GM08714 (cell line): ENCODE measurements around the gene COMMD1.

Experiments
- H3K4me3 ChIP-seq: fragments of 200-500 bp; sonication (Bioruptor generic); 2 replicates; pipeline ENCODE4 v1.5.1; 2014; ENCODE audit warnings: mild to moderate bottlenecking, low read length, inconsistent platforms
- ZNF274 ChIP-seq: IDR thresholded peaks from 2 replicates; pipeline ENCODE4 v1.6.1; 2012; ENCODE audit warnings: mild to moderate bottlenecking, low read depth, low read length

Gene COMMD1

GRCh38 chr2:62136956-62137830 lies 231.7 kb downstream of the COMMD1 start:
- H3K4me3 ChIP-seq, result no peak overlapping the region
- TF ChIP-seq ZNF274, result no peak

- H3K4me3 ChIP-seq, result no peak overlapping the region
- no peak for TF ChIP-seq ZNF274
Measured at GRCh38 chr2:62140426-62141141, 235.1 kb downstream of the COMMD1 start.

- no peak overlapping the region for H3K4me3 ChIP-seq
- TF ChIP-seq ZNF274, result no peak
Measured at GRCh38 chr2:62141142-62141740, 235.8 kb downstream of the COMMD1 start.

GRCh38 chr2:62142054-62142453 lies 236.6 kb downstream of the COMMD1 start:
- no peak overlapping the region for H3K4me3 ChIP-seq
- no peak for TF ChIP-seq ZNF274

GRCh38 chr2:62143696-62144095 lies 238.2 kb downstream of the COMMD1 start:
- no peak for TF ChIP-seq ZNF274
- H3K4me3 ChIP-seq, result no peak overlapping the region

GRCh38 chr2:62144689-62145477 lies 239.4 kb downstream of the COMMD1 start:
- peak overlapping the region; percentile 68; the same call in 1 of the 2 replicates for H3K4me3 ChIP-seq
- TF ChIP-seq ZNF274, result no peak

- TF ChIP-seq ZNF274, result no peak
- peak overlapping the region; percentile 68; the same call in 1 of the 2 replicates for H3K4me3 ChIP-seq
Measured at GRCh38 chr2:62145478-62146100, 240.1 kb downstream of the COMMD1 start.

GRCh38 chr2:62146790-62147189 lies 241.3 kb downstream of the COMMD1 start:
- peak overlapping the region; percentile 21; the same call in 1 of the 2 replicates for H3K4me3 ChIP-seq

GRCh38 chr2:62147610-62148301 lies 242.3 kb downstream of the COMMD1 start:
- TF ChIP-seq ZNF274, result no peak
- no peak overlapping the region for H3K4me3 ChIP-seq

GRCh38 chr2:62149708-62150107 lies 244.2 kb downstream of the COMMD1 start:
- TF ChIP-seq ZNF274, result no peak
- no peak overlapping the region for H3K4me3 ChIP-seq

GRCh38 chr2:62150597-62151305 lies 245.3 kb downstream of the COMMD1 start:
- TF ChIP-seq ZNF274, result no peak
- no peak overlapping the region for H3K4me3 ChIP-seq

GRCh38 chr2:62151306-62151638 lies 245.8 kb downstream of the COMMD1 start:
- H3K4me3 ChIP-seq, result no peak overlapping the region
- TF ChIP-seq ZNF274, result no peak

GRCh38 chr2:62152000-62152399 lies 246.5 kb downstream of the COMMD1 start:
- H3K4me3 ChIP-seq, result no peak overlapping the region
- no peak for TF ChIP-seq ZNF274
